Urinary bladder (tissue), 4 donors: Measurements from ENCODE around the gene SHISA4. TPM values are rescaled to one million over a fixed set of nuclear protein-coding genes. Genes with fewer than 3 reads are reported as not detected.

ENCODE experiments used
- DNase-seq: peaks from one replicate; pipeline ENCODE4 v3.0.0-alpha.2; 2015; ENCODE audit errors: extremely low spot score
- H3K27ac ChIP-seq: one replicate; pipeline ENCODE4 v1.5.1; 2013; ENCODE audit warnings: low read depth, mild to moderate bottlenecking, moderate library complexity
- H3K36me3 ChIP-seq: one replicate; pipeline ENCODE4 v1.6.1; 2013; ENCODE audit warnings: mild to moderate bottlenecking, moderate library complexity; ENCODE audit not compliant: insufficient read depth
- H3K4me1 ChIP-seq: one replicate; pipeline ENCODE4 v1.6.1; 2013; ENCODE audit warnings: mild to moderate bottlenecking, moderate library complexity; ENCODE audit not compliant: insufficient read depth
- H3K4me3 ChIP-seq: one replicate; pipeline ENCODE4 v1.5.1; 2013; ENCODE audit warnings: low read depth, low read length
- WGBS: extraction: QIAGEN DNeasy Blood & Tissue Kit; methylation state at CpG from one replicate; pipeline ENCODE4 v1.1.7; 2013; 5-methylcytosine and 5-hydroxymethylcytosine counted together
- polyA plus RNA-seq: library from polyadenylated mRNA; stranded (reverse); fragments of 200-250 nt; gene quantifications from one replicate; pipeline ENCODE4 v1.2.3, GENCODE V29; 2013
- total RNA-seq: library from RNA; depleted of rRNA; stranded (reverse); fragments of >200 nt; gene quantifications from one replicate; pipeline ENCODE4 v1.2.3, GENCODE V29; 2014
- donor health status: healthy with polysubstance abuse.
- donor health status: healthy.

Gene SHISA4
- total and polyA plus RNA-seq, 2 donors: 10.1 to 32.7 TPM

GRCh38 chr1:201859424-201859823 is 29.3 kb upstream of the SHISA4 start:
- no peak for DNase-seq
- 86% methylated on average over 5 of the region's 5 CpGs for WGBS
- H3K4me3 ChIP-seq: no peak overlapping the region
- H3K4me1 ChIP-seq: no peaks in the 10 kb centered on the region
- H3K36me3 ChIP-seq: peaks cover 11% of the 10 kb centered on the region
- H3K27ac ChIP-seq: no peak overlapping the region

DNA sequence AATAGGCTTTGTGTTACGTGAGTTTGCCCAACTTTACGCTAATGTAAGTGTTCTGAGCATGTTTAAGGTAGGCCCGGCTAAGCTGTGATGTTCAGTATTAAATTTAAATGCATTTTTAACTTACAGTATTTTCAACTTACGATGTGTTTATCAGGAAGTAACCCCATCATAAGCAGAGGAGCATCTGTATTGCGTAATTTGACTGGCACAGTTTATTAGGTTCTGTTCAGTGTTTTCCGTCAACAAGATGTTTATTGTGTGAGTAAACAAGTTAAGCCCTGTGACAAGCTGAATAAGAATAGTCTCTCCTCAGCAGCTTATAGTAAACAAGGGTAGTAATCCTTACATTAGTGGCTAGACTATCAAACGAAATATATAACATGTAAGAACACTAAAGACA is 27.2 kb upstream of the SHISA4 start:
- peaks cover 6% of the 10 kb centered on the region for H3K36me3 ChIP-seq

DNA sequence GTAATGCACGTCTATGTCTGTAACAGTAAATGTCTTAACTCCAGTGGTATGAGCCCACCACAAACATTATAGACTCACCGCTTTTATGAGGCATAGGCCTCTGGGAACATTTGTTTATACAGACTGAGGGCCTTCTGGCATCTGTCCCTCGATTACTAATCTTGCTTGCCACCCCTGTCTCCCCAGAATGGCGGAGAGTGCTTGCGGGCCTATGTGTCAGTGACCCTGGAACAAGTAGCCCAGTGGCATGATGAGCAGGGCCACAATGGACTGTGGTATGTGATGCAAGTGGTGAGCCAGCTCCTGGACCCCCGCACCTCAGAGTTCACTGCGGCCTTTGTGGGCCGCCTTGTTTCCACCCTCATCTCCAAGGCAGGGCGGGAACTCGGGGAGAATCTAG is 18.3 kb upstream of the SHISA4 start:
- H3K4me1 ChIP-seq: no peaks in the 10 kb centered on the region
- no peak overlapping the region for H3K4me3 ChIP-seq
- peaks cover 8% of the 10 kb centered on the region for H3K36me3 ChIP-seq
- H3K27ac ChIP-seq: no peak overlapping the region
- no peak for DNase-seq
- 84% methylated on average over 10 of the region's 10 CpGs for WGBS

More for the DNA sequence above, 27.2 kb upstream of the SHISA4 start:
- no peak for DNase-seq
- Histone ChIP-seq H3K4me1 (no peaks in the 10 kb centered on the region), H3K4me3 (no peak overlapping the region), H3K27ac (no peak overlapping the region)
- 70% methylated on average over 7 of the region's 7 CpGs for WGBS

- H3K27ac ChIP-seq: no peak overlapping the region
- H3K4me3 ChIP-seq: no peak overlapping the region
- H3K4me1 ChIP-seq: no peaks in the 10 kb centered on the region
- WGBS: 98% methylated on average over 1 of the region's 1 CpG
- DNase-seq: no peak
- H3K36me3 ChIP-seq: peaks cover 7% of the 10 kb centered on the region
Observed at GRCh38 chr1:201874672-201875071, 14.0 kb upstream of the SHISA4 start.

GRCh38 chr1:201876148-201876818 is 12.4 kb upstream of the SHISA4 start:
- WGBS: 66% methylated on average over 8 of the region's 8 CpGs
- no peak for DNase-seq
- Histone ChIP-seq H3K27ac (no peak overlapping the region), H3K4me1 (no peaks in the 10 kb centered on the region), H3K4me3 (no peak overlapping the region), H3K36me3 (peaks cover 2% of the 10 kb centered on the region)

- no peaks in the 10 kb centered on the region for H3K36me3 ChIP-seq
- no peak for DNase-seq
- no peak overlapping the region for H3K4me3 ChIP-seq
- no peak overlapping the region for H3K27ac ChIP-seq
- WGBS: 44% methylated on average over 6 of the region's 6 CpGs
- no peaks in the 10 kb centered on the region for H3K4me1 ChIP-seq
Observed at GRCh38 chr1:201877877-201878401, 10.8 kb upstream of the SHISA4 start.

- DNase-seq: no peak
- Histone ChIP-seq H3K4me3 (no peak overlapping the region), H3K36me3 (no peaks in the 10 kb centered on the region), H3K4me1 (no peaks in the 10 kb centered on the region), H3K27ac (no peak overlapping the region)
- 61% methylated on average over 6 of the region's 6 CpGs for WGBS
Observed at GRCh38 chr1:201880928-201881571, 7.6 kb upstream of the SHISA4 start.

DNA sequence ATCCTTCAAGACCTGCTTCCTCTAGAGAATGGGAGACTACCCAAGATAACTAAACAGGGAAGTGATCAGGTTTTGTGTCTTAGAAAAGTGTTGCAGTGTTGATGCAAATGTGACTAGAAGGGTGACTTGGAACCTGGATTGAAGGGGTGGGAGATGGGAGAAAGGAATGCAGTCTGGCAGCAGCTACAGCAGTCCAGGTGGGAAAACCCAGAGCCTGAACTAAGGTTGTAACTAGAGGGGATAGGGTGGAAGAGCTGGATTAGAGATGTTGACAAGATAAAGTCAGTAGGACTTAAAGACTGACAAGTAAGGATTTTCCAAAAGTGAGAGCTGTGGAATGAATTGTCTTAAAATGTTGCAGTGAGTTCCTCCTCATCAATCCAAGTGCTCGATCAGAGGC is 7.1 kb upstream of the SHISA4 start:
- Histone ChIP-seq H3K27ac (no peak overlapping the region), H3K4me1 (no peaks in the 10 kb centered on the region), H3K36me3 (no peaks in the 10 kb centered on the region), H3K4me3 (no peak overlapping the region)
- WGBS: 67% methylated on average over 1 of the region's 1 CpG
- DNase-seq: no peak

- Histone ChIP-seq H3K27ac (no peak overlapping the region), H3K36me3 (no peaks in the 10 kb centered on the region), H3K4me1 (no peaks in the 10 kb centered on the region), H3K4me3 (no peak overlapping the region)
- no peak for DNase-seq
- 68% methylated on average over 2 of the region's 2 CpGs for WGBS
Observed at GRCh38 chr1:201882665-201883132, 6.0 kb upstream of the SHISA4 start.

DNA sequence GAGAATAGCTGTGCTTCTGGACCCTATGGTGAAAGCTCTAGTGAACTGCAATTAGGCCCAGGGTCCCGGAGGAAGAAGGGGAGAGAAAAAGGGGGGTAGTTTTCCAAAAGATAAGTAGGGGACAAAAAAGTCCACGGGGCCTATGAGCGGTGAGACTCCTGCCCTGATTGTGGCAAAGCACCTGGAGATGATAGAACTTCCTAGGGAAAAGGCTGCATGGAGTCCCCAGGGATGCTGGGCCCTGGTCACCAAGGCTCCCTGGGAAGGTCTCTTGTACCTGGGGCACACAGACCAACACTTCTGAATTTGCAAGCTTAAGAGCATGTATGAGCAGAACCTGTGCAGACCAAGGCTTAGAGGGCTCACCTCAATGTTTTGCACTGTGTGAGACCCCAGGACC is 5.4 kb upstream of the SHISA4 start:
- Histone ChIP-seq H3K4me1 (no peaks in the 10 kb centered on the region), H3K36me3 (no peaks in the 10 kb centered on the region), H3K27ac (no peak overlapping the region), H3K4me3 (no peak overlapping the region)
- 78% methylated on average over 3 of the region's 3 CpGs for whole genome bisulfite sequencing
- DNase-seq: no peak

GRCh38 chr1:201883786-201884185 is 4.9 kb upstream of the SHISA4 start:
- H3K4me1 ChIP-seq: no peaks in the 10 kb centered on the region
- H3K27ac ChIP-seq: no peak overlapping the region
- no peaks in the 10 kb centered on the region for H3K36me3 ChIP-seq
- no peak for DNase-seq
- 38% methylated on average over 7 of the region's 7 CpGs for WGBS
- H3K4me3 ChIP-seq: no peak overlapping the region

- WGBS: 52% methylated on average over 1 of the region's 1 CpG
- Histone ChIP-seq H3K36me3 (no peaks in the 10 kb centered on the region), H3K4me1 (no peaks in the 10 kb centered on the region), H3K4me3 (no peak overlapping the region), H3K27ac (no peak overlapping the region)
- no peak for DNase-seq
Observed at GRCh38 chr1:201884425-201884824, 4.3 kb upstream of the SHISA4 start.

- Histone ChIP-seq H3K36me3 (no peaks in the 10 kb centered on the region), H3K4me3 (no peak overlapping the region), H3K4me1 (no peaks in the 10 kb centered on the region), H3K27ac (no peak overlapping the region)
- DNase-seq: no peak
- WGBS: 75% methylated on average over 6 of the region's 6 CpGs
Observed at GRCh38 chr1:201885531-201886075, 3.1 kb upstream of the SHISA4 start.
